Measurements from ENCODE around the gene OR8G5. TPM values are rescaled to one million over a fixed set of nuclear protein-coding genes. Genes with fewer than 3 reads are reported as not detected.

Gene OR8G5
- polyA plus RNA-seq = not detected in 2 replicates

DNA sequence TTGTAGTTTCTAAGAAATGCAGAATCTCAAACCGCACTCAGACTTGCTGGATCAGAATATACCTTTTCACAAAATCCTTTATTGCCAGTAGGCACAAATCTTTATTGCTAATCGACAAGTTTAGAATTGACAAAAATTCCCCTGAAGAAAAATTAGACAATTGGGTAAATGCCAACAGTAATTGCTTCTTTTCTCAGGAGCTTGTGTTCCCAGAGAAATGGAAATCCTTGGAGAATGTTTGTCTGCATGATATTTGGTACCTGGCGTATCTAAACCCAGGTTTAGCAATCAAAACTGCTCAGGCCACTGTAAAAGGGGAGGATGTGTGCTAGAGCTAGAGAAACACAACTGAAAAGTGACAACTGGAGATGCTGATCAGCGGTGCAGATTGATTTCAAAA lies at the start of gene OR8G5:
Gene OR8G5 (plus strand): TSS at position 301 of the 400 bp plus-strand sequence. CDS start 8,556 bp downstream, outside the sequence.

GRCh38 chr11:124240621-124241397 lies 15.4 kb upstream of the OR8G5 start, which contains the start of gene OR8G1:
OR8G1 (plus strand) TSS chr11:124241095; CDS start chr11:124249676, 8,581 bp downstream.

DNA sequence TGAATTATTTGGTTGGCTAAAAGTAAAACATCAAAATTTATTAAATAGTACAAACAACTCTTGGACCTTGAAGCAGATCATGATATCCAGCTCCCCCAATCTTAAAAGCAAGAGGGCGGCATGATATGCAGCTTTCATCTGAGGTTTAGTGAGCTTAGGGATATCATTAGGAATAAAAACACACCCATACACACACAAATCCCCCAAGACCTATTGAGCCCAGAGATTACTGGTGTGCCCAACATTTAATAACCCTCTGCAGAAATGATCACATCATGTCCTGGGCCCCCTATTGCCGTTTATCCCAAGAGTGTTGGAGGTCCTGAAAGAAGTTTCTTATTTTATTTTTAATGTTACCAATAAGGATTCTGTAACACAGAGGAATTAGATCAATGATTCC lies 57.7 kb downstream of the OR8G5 start, which contains the start of gene OR8D1:
Gene OR8D1 (minus strand): TSS at position 101 of the 400 bp plus-strand sequence. CDS start 3,183 bp downstream, outside the sequence.

Other genes with a start within 250 kb of the OR8G5 start
- gene OR10G4, start 243.4 kb upstream of the OR8G5 start, polyA plus RNA-seq = not detected in 2 replicates
- gene OR10G9, start 233.4 kb upstream of the OR8G5 start, polyA plus RNA-seq = not detected in 2 replicates
- not detected in 2 replicates for gene OR10G8, start 229.6 kb upstream of the OR8G5 start, polyA plus RNA-seq
- gene OR10G7, start 215.1 kb upstream of the OR8G5 start, polyA plus RNA-seq = not detected in 2 replicates
- 0.64 and 7.6 TPM in 2 replicates for gene VWA5A, start 140.9 kb upstream of the OR8G5 start, polyA plus RNA-seq
- gene OR10D3, start 73.0 kb upstream of the OR8G5 start, polyA plus RNA-seq = not detected in 2 replicates
- not detected in 2 replicates for gene OR8G1, start 15.3 kb upstream of the OR8G5 start, polyA plus RNA-seq
- gene OR8D1, start 57.6 kb downstream of the OR8G5 start, polyA plus RNA-seq = not detected in 2 replicates
- gene OR8D2, start 63.8 kb downstream of the OR8G5 start, polyA plus RNA-seq = not detected in 2 replicates
- gene OR8B2, start 128.1 kb downstream of the OR8G5 start, polyA plus RNA-seq = not detected in 2 replicates
- gene OR8B3, start 142.6 kb downstream of the OR8G5 start, polyA plus RNA-seq = not detected in 2 replicates
- not detected in 2 replicates for gene OR8B4, start 168.5 kb downstream of the OR8G5 start, polyA plus RNA-seq
- 0.35 and 0.56 TPM in 2 replicates for gene OR8B8, start 189.3 kb downstream of the OR8G5 start, polyA plus RNA-seq